ENCODE data around the gene AQP2. TPM values are rescaled to one million over a fixed set of nuclear protein-coding genes. Genes with fewer than 3 reads are reported as not detected.
A peak's percentile ranks its signal among the peaks of the same experiment; 100 is the strongest.

Gene AQP2
- total RNA-seq, 1 donor from 2014 or later: not detected

DNA sequence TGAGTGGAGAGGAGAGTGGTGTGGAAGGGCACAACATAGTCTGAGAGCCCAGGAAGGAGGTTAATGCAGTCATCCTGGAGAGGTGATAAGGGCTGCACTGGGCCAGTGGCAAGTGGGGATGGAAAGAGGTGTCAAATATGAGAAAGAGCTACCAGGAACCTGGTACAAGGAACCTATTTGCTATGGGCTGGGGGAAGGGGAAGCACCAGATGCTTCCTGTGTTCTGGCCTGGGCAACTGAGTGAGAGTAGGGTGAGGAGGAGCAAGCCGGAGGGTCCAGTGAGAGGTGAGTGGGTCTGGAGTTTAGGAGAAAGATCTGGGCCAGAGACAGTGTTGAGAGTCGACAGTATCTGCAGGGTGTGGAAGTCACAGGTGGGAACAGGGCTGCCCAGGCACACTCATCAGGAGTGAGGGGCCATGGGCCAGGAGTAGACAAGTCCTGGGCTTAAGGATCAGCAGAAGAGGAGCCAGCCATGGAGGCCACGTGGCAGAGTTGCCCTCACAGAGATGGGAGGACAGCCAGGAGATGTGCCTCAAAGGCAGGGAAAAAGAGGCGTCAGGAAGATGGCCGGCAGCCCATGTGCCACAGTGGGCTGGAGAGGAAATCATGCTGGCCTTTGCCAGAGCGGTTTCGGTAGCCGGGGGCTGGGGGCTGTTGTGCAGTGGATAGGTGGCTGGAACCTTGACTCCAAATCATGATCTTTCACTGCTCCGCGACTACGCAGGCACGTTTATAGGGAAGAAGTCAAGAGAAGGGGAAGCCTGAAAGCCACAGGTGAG, 19.3 kb downstream of the AQP2 start:
- Histone ChIP-seq H3K27me3 (no peaks in the 10 kb centered on the region), H3K9me3 (no peaks in the 10 kb centered on the region), H3K4me3 (no peak overlapping the region), H3K4me1 (peaks cover 15% of the 10 kb centered on the region), H3K27ac (no peak overlapping the region), H3K36me3 (no peaks in the 10 kb centered on the region)
- no peak for DNase-seq (ENCODE audit: extremely low spot score in 2 of 2)
- TF ChIP-seq POLR2A (IDR thresholded peaks at IDR 0.05) (no peak), POLR2AphosphoS5 (IDR thresholded peaks at IDR 0.05; ENCODE audit: insufficient read depth in 1 of 2, low read depth in 1 of 2) (no peak)
- TF ChIP-seq, protein P1, sequence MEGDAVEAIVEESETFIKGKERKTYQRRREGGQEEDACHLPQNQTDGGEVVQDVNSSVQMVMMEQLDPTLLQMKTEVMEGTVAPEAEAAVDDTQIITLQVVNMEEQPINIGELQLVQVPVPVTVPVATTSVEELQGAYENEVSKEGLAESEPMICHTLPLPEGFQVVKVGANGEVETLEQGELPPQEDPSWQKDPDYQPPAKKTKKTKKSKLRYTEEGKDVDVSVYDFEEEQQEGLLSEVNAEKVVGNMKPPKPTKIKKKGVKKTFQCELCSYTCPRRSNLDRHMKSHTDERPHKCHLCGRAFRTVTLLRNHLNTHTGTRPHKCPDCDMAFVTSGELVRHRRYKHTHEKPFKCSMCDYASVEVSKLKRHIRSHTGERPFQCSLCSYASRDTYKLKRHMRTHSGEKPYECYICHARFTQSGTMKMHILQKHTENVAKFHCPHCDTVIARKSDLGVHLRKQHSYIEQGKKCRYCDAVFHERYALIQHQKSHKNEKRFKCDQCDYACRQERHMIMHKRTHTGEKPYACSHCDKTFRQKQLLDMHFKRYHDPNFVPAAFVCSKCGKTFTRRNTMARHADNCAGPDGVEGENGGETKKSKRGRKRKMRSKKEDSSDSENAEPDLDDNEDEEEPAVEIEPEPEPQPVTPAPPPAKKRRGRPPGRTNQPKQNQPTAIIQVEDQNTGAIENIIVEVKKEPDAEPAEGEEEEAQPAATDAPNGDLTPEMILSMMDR (IDR thresholded peaks at IDR 0.05): no peak
- intact Hi-C loops (cut with DNase I): loop anchor here (5.0 to 10.0 kb wide), 2 partner anchors 85 to 102 kb away; partner anchors contain the start of gene ASIC1

DNA sequence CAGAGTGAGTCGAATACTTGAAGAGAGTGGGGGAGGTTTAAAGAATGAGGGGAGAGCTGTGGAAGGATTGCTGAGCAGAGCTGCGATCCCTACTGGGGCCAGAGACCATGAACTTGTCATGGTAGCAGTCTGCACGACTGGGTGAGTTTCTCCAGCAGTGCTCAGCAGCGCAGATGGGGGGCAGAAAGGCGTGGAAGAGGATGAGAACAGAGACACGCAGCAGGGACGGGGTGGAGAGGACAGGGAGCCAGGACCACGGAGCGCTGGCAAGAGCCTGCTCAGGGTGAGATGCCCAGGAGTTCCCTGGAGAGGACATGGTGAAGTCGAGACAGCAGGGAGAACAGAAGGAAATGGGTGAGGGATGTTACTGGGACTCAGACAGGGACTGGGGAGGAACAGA, 20.1 kb downstream of the AQP2 start:
- no peaks in the 10 kb centered on the region for H3K27me3 ChIP-seq
- H3K27ac ChIP-seq: no peak overlapping the region
- H3K9me3 ChIP-seq: no peaks in the 10 kb centered on the region
- no peak overlapping the region for H3K4me3 ChIP-seq
- no peaks in the 10 kb centered on the region for H3K36me3 ChIP-seq
- H3K4me1 ChIP-seq: peaks cover 15% of the 10 kb centered on the region
- TF ChIP-seq POLR2AphosphoS5 (IDR thresholded peaks at IDR 0.05; ENCODE audit: insufficient read depth in 1 of 2, low read depth in 1 of 2) (no peak), POLR2A (IDR thresholded peaks at IDR 0.05) (no peak)
- TF ChIP-seq, protein P1 (IDR thresholded peaks at IDR 0.05): no peak
- intact Hi-C loops (cut with DNase I): loop anchor here (10.0 kb wide), 1 partner anchor 84 kb away; the partner anchor contains the start of gene ASIC1
- no peak for DNase-seq (ENCODE audit: extremely low spot score in 2 of 2)

DNA sequence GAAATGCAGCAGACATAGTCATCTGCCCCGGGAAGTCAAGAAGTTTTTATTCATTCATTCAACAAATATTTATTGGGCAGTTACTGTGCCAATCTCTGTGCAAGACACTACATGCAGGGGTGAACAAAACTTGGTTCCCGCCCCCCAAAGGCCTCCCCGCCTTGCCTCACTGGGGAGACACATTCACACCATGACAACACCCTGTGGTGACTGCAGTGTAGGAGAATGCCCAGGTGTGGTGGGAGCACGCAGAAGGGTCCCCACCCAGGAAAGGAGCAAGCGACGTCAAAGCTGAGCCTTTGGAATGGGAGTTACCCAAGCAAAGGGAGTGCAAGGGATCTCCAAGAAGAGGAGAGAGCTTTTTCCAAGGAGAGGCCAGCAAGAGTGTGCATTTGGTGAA, 20.6 kb downstream of the AQP2 start:
- DNase-seq (ENCODE audit: extremely low spot score in 2 of 2): no peak
- no peaks in the 10 kb centered on the region for H3K27me3 ChIP-seq
- H3K27ac ChIP-seq: no peak overlapping the region
- no peaks in the 10 kb centered on the region for H3K9me3 ChIP-seq
- intact Hi-C loops (cut with DNase I): loop anchor here (10.0 kb wide), 1 partner anchor 84 kb away; the partner anchor contains the start of gene ASIC1
- H3K4me3 ChIP-seq: no peak overlapping the region
- H3K36me3 ChIP-seq: no peaks in the 10 kb centered on the region
- H3K4me1 ChIP-seq: peaks cover 15% of the 10 kb centered on the region
- TF ChIP-seq, protein P1 (IDR thresholded peaks at IDR 0.05): no peak
- TF ChIP-seq POLR2A (IDR thresholded peaks at IDR 0.05) (no peak), POLR2AphosphoS5 (IDR thresholded peaks at IDR 0.05; ENCODE audit: insufficient read depth in 1 of 2, low read depth in 1 of 2) (no peak)

DNA sequence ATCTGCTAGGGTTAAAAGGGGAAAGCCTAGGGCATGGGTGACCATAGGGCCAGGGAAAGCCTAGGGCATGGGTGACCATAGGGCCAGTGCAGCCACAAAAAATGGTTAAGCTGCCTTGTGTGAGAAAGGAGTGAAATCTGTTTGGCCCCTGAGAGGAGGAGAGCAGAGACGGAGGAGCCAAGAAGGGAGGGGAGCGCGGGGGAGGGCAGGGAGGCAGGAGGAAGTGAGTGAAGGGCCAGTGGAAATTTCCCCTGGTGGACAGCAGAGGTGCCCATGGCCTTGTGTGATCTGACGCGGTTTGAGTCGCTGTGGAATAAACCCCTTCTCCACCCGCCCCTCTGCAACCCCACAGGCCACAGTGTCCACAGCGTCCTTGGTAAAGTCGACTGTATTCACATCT, 21.6 kb downstream of the AQP2 start:
- no peak overlapping the region for H3K27ac ChIP-seq
- H3K4me1 ChIP-seq: peaks cover 14% of the 10 kb centered on the region
- H3K36me3 ChIP-seq: no peaks in the 10 kb centered on the region
- H3K9me3 ChIP-seq: no peaks in the 10 kb centered on the region
- DNase-seq (ENCODE audit: extremely low spot score in 2 of 2): peak in 1 of 2 donors; percentile 79
- intact Hi-C loops (cut with DNase I): loop anchor here (10.0 kb wide), 1 partner anchor 83 kb away; the partner anchor contains the start of gene ASIC1
- TF ChIP-seq POLR2A (IDR thresholded peaks at IDR 0.05) (no peak), POLR2AphosphoS5 (IDR thresholded peaks at IDR 0.05; ENCODE audit: insufficient read depth in 1 of 2, low read depth in 1 of 2) (no peak)
- TF ChIP-seq, protein P1 (IDR thresholded peaks at IDR 0.05): no peak
- H3K27me3 ChIP-seq: no peaks in the 10 kb centered on the region
- no peak overlapping the region for H3K4me3 ChIP-seq
